ENCODE data around the gene BCL11A. TPM values are rescaled to one million over a fixed set of nuclear protein-coding genes. Genes with fewer than 3 reads are reported as not detected.
A peak's percentile ranks its signal among the peaks of the same experiment; 100 is the strongest.

Gene BCL11A
- total RNA-seq, 4 donors from 2014 or later: 0.28 to 5.0 (median 1.1) TPM

DNA sequence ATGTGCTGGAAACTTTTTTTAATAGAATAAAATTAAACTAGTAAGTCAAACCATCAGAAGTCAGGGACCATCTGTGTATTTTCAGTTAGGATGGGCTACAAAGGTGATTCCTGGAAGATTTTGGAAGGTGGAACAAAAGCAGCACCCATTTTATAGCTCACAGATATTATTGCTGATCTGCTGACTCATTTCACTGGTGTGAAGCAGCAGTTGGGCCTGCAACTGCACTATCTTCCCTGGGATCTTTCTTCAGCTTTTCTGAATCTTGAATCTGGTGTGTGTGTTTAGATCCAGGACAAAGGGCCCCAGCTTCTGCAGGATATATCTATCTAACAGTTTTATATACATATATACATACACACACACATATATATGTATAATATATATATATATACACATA is 35.6 kb upstream of the BCL11A start:
- ATAC-seq (ENCODE audit: low FRiP score): no peak
- TF ChIP-seq, protein P1, sequence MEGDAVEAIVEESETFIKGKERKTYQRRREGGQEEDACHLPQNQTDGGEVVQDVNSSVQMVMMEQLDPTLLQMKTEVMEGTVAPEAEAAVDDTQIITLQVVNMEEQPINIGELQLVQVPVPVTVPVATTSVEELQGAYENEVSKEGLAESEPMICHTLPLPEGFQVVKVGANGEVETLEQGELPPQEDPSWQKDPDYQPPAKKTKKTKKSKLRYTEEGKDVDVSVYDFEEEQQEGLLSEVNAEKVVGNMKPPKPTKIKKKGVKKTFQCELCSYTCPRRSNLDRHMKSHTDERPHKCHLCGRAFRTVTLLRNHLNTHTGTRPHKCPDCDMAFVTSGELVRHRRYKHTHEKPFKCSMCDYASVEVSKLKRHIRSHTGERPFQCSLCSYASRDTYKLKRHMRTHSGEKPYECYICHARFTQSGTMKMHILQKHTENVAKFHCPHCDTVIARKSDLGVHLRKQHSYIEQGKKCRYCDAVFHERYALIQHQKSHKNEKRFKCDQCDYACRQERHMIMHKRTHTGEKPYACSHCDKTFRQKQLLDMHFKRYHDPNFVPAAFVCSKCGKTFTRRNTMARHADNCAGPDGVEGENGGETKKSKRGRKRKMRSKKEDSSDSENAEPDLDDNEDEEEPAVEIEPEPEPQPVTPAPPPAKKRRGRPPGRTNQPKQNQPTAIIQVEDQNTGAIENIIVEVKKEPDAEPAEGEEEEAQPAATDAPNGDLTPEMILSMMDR (IDR thresholded peaks at IDR 0.05): no peak
- DNase-seq (ENCODE audit: low spot score): no peak

DNA sequence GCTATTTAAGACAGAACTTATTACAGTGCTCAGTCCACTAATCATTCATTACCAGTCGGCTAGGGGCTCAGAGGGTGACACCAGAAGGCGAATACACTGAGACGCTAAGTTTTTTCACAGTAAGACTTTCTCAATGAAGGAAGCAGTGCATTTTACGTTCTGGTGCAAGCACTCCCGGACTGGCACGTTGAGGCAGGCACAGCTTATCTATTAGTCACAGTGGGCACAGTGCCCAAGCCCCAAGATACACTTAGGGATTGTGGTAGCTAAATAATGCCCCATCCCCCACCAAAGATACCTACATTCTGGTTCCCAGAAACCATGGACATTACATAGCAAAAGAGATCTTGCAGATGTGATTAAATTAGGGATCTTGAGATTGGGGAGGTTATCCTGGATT is 32.6 kb upstream of the BCL11A start:
- no peak for DNase-seq (ENCODE audit: low spot score)
- ATAC-seq (ENCODE audit: low FRiP score): no peak
- TF ChIP-seq, protein P1 (IDR thresholded peaks at IDR 0.05): no peak

DNA sequence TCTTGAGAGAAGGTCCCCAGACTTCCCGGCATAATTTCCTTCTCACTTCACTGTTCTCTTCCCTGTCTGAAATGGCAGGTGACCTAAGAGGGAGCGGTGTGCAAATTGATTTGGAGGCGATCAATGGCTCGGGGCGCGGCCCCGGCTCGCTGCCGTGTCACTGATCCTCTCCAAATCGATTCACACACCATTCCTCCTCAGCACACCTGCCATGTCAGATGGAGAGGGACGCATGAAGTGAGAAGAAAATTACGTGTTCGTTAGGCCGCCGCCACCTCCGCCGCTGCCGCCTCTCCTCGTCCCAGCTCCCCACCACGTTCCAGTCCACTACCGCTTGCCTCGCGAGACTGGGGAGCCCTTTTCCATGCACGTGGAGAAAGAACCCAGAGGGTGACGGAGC is 31.8 kb upstream of the BCL11A start:
- ATAC-seq (ENCODE audit: low FRiP score): no peak
- TF ChIP-seq, protein P1 (IDR thresholded peaks at IDR 0.05): no peak
- no peak for DNase-seq (ENCODE audit: low spot score)

DNA sequence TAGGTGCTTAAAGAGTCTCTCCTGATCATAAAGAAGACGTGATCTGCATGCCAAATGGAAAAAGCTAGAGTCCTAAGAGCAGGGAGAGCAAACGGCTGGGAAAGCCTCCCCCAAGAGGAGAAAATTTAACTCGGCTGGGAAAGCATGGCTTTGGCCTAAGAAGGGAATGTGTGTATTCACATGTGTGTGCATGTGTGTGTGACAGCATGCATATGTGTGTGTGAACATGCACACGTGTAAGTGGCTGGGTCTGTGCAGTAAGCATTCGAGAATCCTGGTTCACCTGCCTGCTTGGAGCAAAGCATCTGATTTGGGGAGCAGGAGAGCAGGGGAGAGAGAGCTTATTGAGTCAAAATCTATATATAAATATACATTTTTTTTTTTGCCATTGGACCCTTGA is 30.1 kb upstream of the BCL11A start:
- TF ChIP-seq, protein P1 (IDR thresholded peaks at IDR 0.05): no peak
- ATAC-seq (ENCODE audit: low FRiP score): no peak
- DNase-seq (ENCODE audit: low spot score): no peak

DNA sequence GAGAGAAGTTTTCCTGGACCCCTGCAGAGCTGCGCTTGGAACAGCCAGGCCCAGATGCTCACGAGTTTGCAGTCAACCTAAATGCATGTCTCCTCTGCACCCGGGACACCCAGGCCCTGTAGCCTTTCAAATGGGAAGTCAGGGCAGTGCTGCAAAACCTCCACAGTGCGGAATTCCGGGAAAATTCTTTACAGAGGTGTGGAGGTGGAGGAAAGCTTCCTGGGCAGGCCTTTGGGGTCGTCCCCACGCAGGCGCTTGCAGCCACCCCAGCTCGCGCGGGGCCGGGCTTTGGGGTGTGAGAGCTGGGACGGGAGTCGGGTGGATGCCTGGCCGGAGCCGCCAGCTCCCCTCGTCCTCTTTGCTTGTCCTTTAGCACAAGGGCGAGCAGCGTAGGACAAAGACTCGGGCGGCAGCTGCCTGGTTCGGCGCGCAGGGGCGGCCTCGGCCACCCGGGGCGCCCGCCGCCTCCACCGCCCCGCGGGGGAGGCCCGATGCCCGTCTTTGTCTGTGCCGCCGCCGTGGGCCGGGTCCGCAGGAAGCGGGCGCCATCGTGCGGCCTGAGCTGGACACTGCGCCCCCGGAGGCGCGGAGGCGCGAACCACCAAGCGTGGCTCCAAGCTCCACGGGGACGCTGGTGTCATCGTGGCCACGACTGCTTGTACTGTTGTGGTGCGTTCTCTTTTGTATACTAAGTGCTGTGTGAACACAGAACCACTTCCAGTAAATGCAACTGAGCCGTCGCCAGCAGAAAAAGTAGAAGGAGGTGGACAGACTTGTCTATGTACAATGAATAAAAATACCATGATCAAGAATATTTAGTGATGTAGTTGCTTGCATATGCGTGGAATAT is 28.2 kb upstream of the BCL11A start:
- DNase-seq (ENCODE audit: low spot score): no peak
- peak; percentile 84 for ATAC-seq (ENCODE audit: low FRiP score)
- TF ChIP-seq, protein P1 (IDR thresholded peaks at IDR 0.05): peak in 1 of 3 donors; percentile 67

DNA sequence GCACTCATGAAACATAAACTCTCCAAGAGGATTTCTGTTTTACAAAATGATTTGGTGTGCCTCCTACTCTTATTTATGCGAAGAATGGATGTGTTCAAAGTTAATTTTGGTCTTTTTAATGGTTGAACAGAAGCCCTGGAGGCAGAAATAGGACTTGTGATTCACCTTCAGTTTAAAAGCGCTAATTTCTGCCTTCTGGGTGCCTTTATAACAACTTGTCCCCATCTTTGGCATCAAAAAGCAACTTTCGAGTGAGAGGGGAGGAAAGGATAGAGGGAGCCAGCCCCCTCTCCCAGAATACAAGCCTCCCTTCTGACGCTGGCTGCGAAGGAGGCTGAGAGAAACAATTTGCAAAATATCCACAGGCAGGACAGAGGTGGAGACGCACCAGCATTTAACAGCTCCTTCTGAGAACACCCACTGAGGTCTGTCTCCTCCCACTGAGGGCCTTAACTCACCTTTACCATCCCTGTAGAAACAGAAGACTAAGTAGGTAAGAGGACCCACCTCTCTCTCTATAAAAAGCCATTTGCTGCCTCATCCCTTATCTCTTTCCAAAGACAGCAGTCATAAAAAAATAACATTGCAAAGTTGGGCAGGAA is 24.3 kb upstream of the BCL11A start:
- DNase-seq (ENCODE audit: low spot score) (no peak), ATAC-seq (ENCODE audit: low FRiP score) (no peak)

More for the DNA sequence above, 24.3 kb upstream of the BCL11A start:
- TF ChIP-seq, protein P1 (IDR thresholded peaks at IDR 0.05): no peak
